LoVo (cell line): ENCODE measurements around the gene YAP1.
"Not testable (repeated sequence)": the region's sequence is repeated elsewhere in the genome, so short reads cannot be mapped to it uniquely, and the experiment has no call there.

Experiments
- DNase-seq: peaks from one replicate; pipeline ENCODE4 v3.0.0-alpha.2; 2016; ENCODE audit warnings: low spot score

The YAP1 gene

DNA sequence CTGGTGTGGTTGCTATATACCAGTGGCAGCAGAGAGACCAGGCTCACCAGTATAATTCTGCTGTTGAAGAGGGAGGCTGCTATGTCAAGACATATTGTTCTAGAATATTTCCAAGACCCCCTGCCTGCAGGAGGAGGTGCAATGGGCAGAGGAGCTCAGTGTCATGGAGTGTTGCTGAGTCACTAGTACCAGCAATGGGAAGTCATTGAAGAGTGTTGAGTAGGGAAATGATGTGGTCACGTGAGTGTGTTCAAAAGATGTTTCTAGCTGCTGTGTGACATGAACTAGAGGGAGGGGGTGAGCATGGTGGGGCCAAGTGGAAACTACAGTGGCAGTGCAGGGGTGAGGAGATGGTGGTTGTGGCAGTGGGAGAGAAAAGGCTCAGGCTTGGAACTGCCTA lies 130.8 kb downstream of the YAP1 start:
- DNase-seq: no peak

GRCh38 chr11:102243399-102243884 lies 133.2 kb downstream of the YAP1 start:
- no peak for DNase-seq

GRCh38 chr11:102244681-102245409 lies 134.6 kb downstream of the YAP1 start:
- peak; percentile 67 for DNase-seq

- DNase-seq: no peak
Measured at GRCh38 chr11:102251423-102251822, 141.2 kb downstream of the YAP1 start.

DNA sequence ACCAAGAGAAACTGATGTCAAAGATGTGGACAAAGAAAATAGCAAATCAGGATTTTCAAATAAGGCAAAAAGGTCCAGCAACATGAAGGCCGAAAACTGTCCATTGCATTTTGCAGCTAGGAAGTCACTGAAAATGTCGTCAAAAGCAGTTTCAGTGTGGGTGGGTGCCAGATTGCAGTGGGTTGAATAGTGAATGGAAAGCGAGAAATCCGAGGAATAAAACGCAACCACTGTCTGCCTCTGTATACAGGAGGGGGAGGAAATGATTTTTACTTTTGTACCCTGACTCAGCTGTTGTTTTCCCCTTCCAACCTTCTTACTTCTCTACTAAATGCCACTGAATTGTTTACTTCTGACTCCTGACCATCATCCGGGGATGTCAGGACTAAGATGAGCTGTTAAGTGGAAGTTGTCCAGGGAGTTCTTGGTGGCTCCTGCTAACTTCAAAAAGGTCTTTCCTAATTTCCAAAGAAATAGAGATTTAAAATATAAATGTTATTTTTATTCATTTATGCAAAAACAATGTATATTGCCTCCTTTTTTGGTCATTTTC lies 142.2 kb downstream of the YAP1 start:
- no peak for DNase-seq

DNA sequence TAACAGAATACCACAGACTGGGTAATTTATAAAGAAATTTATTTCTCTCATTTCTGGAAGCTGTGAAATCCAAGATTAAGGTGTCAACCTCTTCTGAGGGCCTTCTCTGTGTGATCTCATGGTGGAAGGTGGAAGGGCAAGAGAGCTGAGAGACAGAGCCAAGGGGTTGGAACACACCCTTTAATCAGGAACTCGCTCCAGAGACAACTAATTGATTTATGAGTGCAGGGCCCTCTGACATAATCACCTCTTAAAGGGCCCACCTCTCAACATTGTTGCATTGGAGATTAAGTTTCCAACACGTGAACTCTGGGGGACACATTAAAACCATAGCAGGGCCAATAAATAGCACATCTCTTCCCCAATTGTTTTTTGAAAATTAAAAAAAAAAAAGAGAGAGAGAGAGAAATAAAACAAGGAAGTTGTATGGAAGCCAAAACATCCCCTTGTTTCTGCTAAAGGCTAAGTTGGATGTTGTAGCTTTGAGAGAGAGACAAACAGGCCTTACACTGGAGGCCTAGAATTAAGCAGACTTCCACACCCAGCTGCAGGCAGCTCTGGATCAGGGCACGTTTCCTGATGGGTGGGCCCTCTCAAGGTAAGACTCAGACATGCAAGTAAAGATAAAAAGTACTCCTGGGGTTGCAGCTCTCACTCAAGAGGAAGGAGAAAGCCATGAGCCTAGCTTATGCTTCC lies 142.9 kb downstream of the YAP1 start:
- DNase-seq: peak; percentile 52

DNA sequence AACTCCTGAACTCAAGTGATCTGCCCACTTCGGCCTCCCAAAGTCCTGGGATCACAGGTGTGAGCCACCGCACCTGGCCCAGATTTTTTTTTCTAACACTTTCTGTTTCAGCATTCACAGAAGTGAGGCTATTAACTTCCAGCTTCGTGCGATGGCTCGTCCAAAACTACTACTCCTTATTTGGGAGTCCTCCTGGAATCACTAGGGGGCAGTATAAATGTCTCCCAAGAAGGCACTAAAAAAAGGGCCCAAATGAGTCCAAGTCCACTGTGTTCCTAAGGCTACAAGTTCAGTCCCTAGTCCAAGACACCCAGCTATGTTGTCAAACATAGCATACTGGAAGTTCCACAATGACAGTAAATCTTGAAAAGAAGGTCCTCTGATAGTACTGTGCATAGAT lies 143.8 kb downstream of the YAP1 start:
- DNase-seq: no peak

DNA sequence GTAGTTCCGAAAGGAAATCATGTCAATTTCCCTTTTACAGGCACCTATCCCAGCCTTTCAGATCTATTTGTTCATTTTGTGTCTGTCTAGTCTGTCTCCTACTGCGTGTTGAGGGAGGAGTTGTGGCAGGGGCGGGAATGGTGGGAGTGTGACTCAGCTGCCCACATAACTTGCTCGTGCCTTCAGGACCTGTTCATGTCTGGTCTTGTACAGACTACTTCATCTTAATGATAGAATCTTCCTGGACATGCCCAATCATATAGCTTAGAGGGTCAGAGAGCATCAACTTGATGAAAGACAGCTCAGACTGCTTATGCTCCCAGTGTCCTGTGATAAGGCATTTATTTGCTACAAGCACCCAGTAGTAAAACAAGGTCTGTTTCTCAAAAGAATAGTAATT lies 146.0 kb downstream of the YAP1 start:
- DNase-seq: peak; percentile 79

GRCh38 chr11:102260241-102260640 lies 150.0 kb downstream of the YAP1 start:
- DNase-seq: peak; percentile 46

- DNase-seq: no peak
Measured at GRCh38 chr11:102263379-102264003, 153.2 kb downstream of the YAP1 start.

- not testable (repeated sequence) for DNase-seq
Measured at GRCh38 chr11:102264704-102265103, 154.5 kb downstream of the YAP1 start.

- no peak for DNase-seq
Measured at GRCh38 chr11:102266099-102266498, 155.9 kb downstream of the YAP1 start.

GRCh38 chr11:102267609-102268008 lies 157.4 kb downstream of the YAP1 start:
- DNase-seq: peak; percentile 73

DNA sequence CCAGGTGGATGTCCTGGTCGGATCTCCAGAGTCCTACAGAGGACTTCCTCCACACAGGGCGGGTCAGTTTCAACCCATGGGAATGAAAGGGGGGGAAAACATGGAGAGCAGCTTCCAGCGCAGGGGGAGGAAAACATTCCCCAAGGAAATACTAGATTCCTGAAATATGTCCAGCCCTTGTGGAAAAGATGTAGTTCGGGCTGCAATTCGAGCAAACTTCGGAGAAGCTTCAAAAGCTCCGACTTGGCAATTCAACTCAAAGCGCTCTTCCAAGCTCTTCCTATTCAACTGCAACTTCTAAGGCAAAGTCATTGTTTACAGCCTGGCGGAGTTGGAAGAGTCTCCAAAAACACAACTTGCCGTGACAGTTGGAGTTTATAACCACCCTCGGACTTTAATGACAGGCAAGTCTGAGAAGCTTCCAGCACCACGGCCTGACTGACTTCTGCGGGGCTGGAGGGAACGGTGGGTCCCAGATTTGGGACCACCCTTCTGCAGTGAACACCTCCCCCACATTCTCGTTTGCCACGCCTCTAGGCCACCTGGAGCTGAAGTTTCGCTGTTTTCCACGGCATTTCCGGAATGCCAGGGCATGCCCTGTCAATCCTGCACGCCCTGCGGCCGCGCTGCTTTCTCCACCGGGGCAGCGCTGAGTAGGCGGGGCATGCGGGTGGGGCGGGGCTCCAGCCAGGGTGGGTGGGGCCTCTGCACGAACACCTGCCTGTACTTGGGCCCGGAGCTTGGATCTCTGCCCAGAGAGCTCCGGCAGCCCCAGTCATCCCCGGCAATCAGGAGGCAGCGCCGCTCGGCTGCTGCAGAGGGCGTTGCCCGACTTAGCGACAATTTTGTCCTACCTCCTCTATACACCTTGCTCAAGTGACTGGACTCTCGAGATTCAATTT lies 158.1 kb downstream of the YAP1 start:
- peak; percentile 97 for DNase-seq

GRCh38 chr11:102268985-102269470 lies 158.8 kb downstream of the YAP1 start:
- DNase-seq: no peak

DNA sequence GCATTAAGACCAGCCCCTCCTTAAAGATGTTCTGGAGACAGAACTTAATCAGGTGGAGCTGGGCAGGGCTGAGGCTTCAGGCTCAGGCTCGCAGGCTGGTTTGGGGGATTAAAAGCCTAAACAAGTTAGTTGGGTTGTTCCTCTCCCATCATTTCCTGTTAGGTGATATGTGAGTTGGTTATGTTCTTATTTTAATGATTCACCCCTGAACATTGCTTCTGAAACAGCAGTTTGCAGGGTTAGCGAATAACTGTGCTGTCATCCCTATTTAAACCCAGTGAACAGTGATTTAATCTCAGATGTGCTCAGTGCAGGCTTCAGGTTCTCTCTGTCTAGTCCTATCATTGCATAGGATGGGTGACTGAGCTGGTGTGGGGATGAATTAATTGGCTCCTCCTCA lies 159.7 kb downstream of the YAP1 start:
- no peak for DNase-seq

GRCh38 chr11:102272047-102272824 lies 162.0 kb downstream of the YAP1 start:
- no peak for DNase-seq

DNA sequence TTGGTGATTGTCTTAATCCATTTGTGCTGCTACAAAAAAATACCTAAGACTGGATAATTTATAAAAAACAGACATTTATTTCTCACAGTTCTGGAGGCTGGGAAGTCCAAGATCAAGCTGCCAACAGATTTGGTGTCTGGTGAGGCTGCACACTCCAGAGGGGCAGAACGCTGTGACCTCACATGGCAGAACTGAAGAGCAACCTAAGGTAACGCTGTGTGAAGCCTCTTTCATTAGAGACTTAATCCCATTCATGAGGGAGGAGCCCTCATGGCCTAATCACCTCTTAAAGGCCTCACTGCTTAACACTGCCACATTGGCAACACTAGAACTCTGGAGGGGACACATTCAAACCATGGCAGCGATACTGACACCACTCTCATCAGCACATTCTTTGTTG lies 164.4 kb downstream of the YAP1 start:
- DNase-seq: no peak

DNA sequence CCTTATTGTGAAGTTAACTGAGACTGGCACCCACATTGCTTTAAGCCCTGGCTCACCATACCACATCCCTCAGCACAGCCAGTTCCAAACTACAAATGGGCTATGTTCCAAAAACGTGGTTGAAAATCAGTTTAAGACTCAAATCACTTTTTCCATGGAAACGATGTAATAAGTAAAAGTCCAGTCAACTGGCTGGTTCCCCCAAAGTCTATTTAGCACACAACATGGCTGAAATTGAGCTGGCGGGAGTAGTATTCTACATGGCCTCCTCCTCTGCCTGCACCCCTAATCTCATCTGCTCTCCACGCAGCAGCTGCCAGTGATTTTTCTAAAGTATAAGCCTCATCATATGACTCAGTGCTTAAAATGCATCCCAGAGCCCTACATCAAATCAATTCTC lies 166.1 kb downstream of the YAP1 start:
- no peak for DNase-seq

- DNase-seq: no peak
Measured at GRCh38 chr11:102276783-102277182, 166.5 kb downstream of the YAP1 start.
